ENCODE results near the gene P4HTM. TPM values are rescaled to one million over a fixed set of nuclear protein-coding genes. Genes with fewer than 3 reads are reported as not detected.

The P4HTM gene
- total RNA-seq, 1 donor from 2014 or later = 29.0 TPM

GRCh38 chr3:49054344-49054862, 64.4 kb downstream of the P4HTM start:
- Histone ChIP-seq H3K4me3 (ENCODE audit: low read depth, low read length) (no peak overlapping the region), H3K27me3 (ENCODE audit: control insufficient read depth, insufficient read depth, low read length) (no peaks in the 10 kb centered on the region), H3K36me3 (ENCODE audit: control insufficient read depth, insufficient read depth, low read length) (peaks cover 3% of the 10 kb centered on the region)
- DNase-seq (ENCODE audit: low read depth) = no peak
- TF ChIP-seq CTCF (IDR thresholded peaks at IDR 0.05; ENCODE audit: insufficient read depth, low read length, poor library complexity, severe bottlenecking) = no peak

Other genes starting within 250 kb of the P4HTM start
- gene PRKAR2A, start 142.4 kb upstream of the P4HTM start, total RNA-seq = 27.5 and 34.9 TPM in 2 replicates
- gene SLC25A20, start 91.4 kb upstream of the P4HTM start, total RNA-seq = 6.9 and 12.3 TPM in 2 replicates
- gene ARIH2, start 71.4 kb upstream of the P4HTM start, total RNA-seq = 99.9 and 106 TPM in 2 replicates
- gene WDR6, start 17.1 kb downstream of the P4HTM start, total RNA-seq = 124 and 135 TPM in 2 replicates
- gene DALRD3, start 28.3 kb downstream of the P4HTM start, total RNA-seq = 55.2 and 61.0 TPM in 2 replicates
- 102 and 145 TPM in 2 replicates for gene NDUFAF3, start 31.9 kb downstream of the P4HTM start, total RNA-seq
- 127 and 177 TPM in 2 replicates for gene IMPDH2, start 39.2 kb downstream of the P4HTM start, total RNA-seq
- 56.0 and 75.6 TPM in 2 replicates for gene QRICH1, start 103.8 kb downstream of the P4HTM start, total RNA-seq
- gene QARS1, start 114.5 kb downstream of the P4HTM start, total RNA-seq = 279 and 320 TPM in 2 replicates
- 55.2 and 62.6 TPM in 2 replicates for gene USP19, start 130.6 kb downstream of the P4HTM start, total RNA-seq
- gene LAMB2, start 142.8 kb downstream of the P4HTM start, total RNA-seq = 197 and 262 TPM in 2 replicates
- gene CCDC71, start 176.1 kb downstream of the P4HTM start, total RNA-seq = 41.2 and 46.6 TPM in 2 replicates
- gene KLHDC8B, start 181.4 kb downstream of the P4HTM start, total RNA-seq = 6.4 and 10.1 TPM in 2 replicates

Data from kidney epithelial cell (primary cell).